ENCODE results near the gene HID1.

The HID1 gene

GRCh38 chr17:74919440-74920305, 52.9 kb downstream of the HID1 start:
- no peak for TF ChIP-seq CTCF (IDR thresholded peaks at IDR 0.05)

- TF ChIP-seq CTCF (IDR thresholded peaks at IDR 0.05): no peak
Observed at GRCh38 chr17:74918906-74919305, 53.7 kb downstream of the HID1 start.

GRCh38 chr17:74917430-74917829, 55.1 kb downstream of the HID1 start:
- no peak for TF ChIP-seq CTCF (IDR thresholded peaks at IDR 0.05)

- no peak for TF ChIP-seq CTCF (IDR thresholded peaks at IDR 0.05)
Observed at GRCh38 chr17:74916851-74917199, 55.7 kb downstream of the HID1 start.

GRCh38 chr17:74916136-74916850, 56.3 kb downstream of the HID1 start:
- no peak for TF ChIP-seq CTCF (IDR thresholded peaks at IDR 0.05)

- no peak for TF ChIP-seq CTCF (IDR thresholded peaks at IDR 0.05)
Observed at GRCh38 chr17:74907012-74907411, 65.5 kb downstream of the HID1 start.

GRCh38 chr17:74904687-74905409, 67.7 kb downstream of the HID1 start:
- no peak for TF ChIP-seq CTCF (IDR thresholded peaks at IDR 0.05)
